Measurements from ENCODE around the gene SND1. TPM values are rescaled to one million over a fixed set of nuclear protein-coding genes. Genes with fewer than 3 reads are reported as not detected.

SND1 gene
- total RNA-seq, 4 donors from 2014 or later = 62.0 to 89.4 (median 82.1) TPM

GRCh38 chr7:127708788-127709187 lies 56.8 kb downstream of the SND1 start:
- intact Hi-C loops (cut with DNase I; ENCODE audit: low total_unique reads) = loop anchor here (5.0 kb wide), 1 partner anchor 499 kb away; no protein-coding TSS in a partner anchor
- peak in 1 of 2 donors; percentile 86 for DNase-seq (ENCODE audit: low spot score in 2 of 2)
- TF ChIP-seq POLR2A (IDR thresholded peaks at IDR 0.05) = no peak
- TF ChIP-seq CTCF (IDR thresholded peaks at IDR 0.05) = peak in 1 of 3 donors; percentile 71
- no peak overlapping the region for H3K4me3 ChIP-seq (ENCODE audit: low read depth, poor library complexity, severe bottlenecking)
- 82 to 100% methylated on average over 1 of the region's 1 CpG for WGBS, 2 donors

- no peak for TF ChIP-seq POLR2A (IDR thresholded peaks at IDR 0.05)
- no peak for TF ChIP-seq CTCF (IDR thresholded peaks at IDR 0.05)
- no peak overlapping the region for H3K4me3 ChIP-seq (ENCODE audit: low read depth, poor library complexity, severe bottlenecking)
- DNase-seq (ENCODE audit: low spot score in 2 of 2) = no peak
- 98 to 100% methylated on average over 1 of the region's 1 CpG for WGBS, 2 donors
- intact Hi-C loops (cut with DNase I; ENCODE audit: low total_unique reads) = no loop called here
Observed at GRCh38 chr7:127710635-127711034, 58.6 kb downstream of the SND1 start.

- 99% methylated on average over 4 of the region's 4 CpGs for WGBS, 2 donors
- no peak overlapping the region for H3K4me3 ChIP-seq (ENCODE audit: low read depth, poor library complexity, severe bottlenecking)
- TF ChIP-seq CTCF (IDR thresholded peaks at IDR 0.05) (no peak), POLR2A (IDR thresholded peaks at IDR 0.05) (no peak)
- intact Hi-C loops (cut with DNase I; ENCODE audit: low total_unique reads) = no loop called here
- DNase-seq (ENCODE audit: low spot score in 2 of 2) = no peak
Observed at GRCh38 chr7:127711872-127712271, 59.9 kb downstream of the SND1 start.

- intact Hi-C loops (cut with DNase I; ENCODE audit: low total_unique reads) = no loop called here
- no peak for TF ChIP-seq POLR2A (IDR thresholded peaks at IDR 0.05)
- TF ChIP-seq CTCF (IDR thresholded peaks at IDR 0.05) = no peak
- DNase-seq (ENCODE audit: low spot score in 2 of 2) = no peak
- H3K4me3 ChIP-seq (ENCODE audit: low read depth, poor library complexity, severe bottlenecking) = no peak overlapping the region
Observed at GRCh38 chr7:127713006-127713405, 61.0 kb downstream of the SND1 start.

GRCh38 chr7:127713758-127714157 lies 61.8 kb downstream of the SND1 start:
- H3K4me3 ChIP-seq (ENCODE audit: low read depth, poor library complexity, severe bottlenecking) = no peak overlapping the region
- no peak for DNase-seq (ENCODE audit: low spot score in 2 of 2)
- TF ChIP-seq CTCF (IDR thresholded peaks at IDR 0.05) = no peak
- no peak for TF ChIP-seq POLR2A (IDR thresholded peaks at IDR 0.05)
- intact Hi-C loops (cut with DNase I; ENCODE audit: low total_unique reads) = no loop called here
- WGBS, 2 donors = 30 to 52% methylated on average over 6 of the region's 6 CpGs

- TF ChIP-seq POLR2A (IDR thresholded peaks at IDR 0.05) (no peak), CTCF (IDR thresholded peaks at IDR 0.05) (no peak)
- intact Hi-C loops (cut with DNase I; ENCODE audit: low total_unique reads) = no loop called here
- no peak for DNase-seq (ENCODE audit: low spot score in 2 of 2)
- WGBS, 2 donors = 62 to 65% methylated on average over 3 of the region's 3 CpGs
- H3K4me3 ChIP-seq (ENCODE audit: low read depth, poor library complexity, severe bottlenecking) = no peak overlapping the region
Observed at GRCh38 chr7:127715272-127715671, 63.3 kb downstream of the SND1 start.
